Measurements from ENCODE around the gene IQSEC1. TPM values are rescaled to one million over a fixed set of nuclear protein-coding genes. Genes with fewer than 3 reads are reported as not detected.

The IQSEC1 gene
- total RNA-seq, 1 donor from 2014 or later, result 29.5 TPM

DNA sequence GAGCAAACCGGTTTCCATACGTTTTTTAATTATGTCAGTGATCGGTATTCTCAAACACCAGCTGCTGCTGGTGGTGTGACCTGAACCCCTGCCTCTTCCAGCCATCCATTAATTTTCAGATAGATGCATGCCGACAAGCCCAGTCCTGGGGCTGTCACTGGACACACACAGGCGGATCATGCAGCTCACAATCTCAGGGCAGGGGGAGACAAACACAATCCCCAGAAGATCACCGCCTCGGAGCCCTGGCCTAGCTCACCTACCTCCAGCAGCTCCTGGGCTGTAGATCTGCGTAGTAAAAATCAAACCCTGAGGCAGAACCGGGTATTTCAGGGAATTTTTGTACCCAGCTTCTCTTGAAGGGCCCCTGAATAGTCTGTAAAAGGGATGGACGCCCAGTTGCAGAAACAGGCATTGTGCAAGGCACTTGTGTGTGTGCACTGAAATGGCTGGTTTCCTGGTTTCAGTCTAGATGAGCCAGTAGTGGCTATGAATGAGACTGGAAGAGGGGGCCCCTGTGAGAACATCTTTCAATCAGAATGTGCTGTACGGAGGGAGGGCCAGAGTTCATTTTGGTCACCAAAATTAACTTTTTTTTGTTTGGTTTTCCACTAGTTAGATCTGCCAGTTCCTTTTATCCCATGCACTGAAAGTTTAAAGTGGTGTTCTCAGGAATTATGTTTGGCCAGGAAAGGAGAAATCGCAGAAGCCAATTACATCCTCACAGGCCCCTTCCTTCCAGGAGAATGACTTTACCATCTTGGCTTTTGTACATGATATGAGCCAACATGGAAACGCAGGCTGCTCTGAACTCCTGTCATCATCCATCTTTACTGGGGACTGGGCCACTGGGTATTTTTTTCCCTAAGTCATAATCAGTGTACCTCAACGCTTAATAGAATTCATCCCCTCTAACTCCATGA lies 176.9 kb downstream of the IQSEC1 start:
- H3K27me3 Mint-ChIP-seq (ENCODE audit: low read depth, unreplicated experiment), result no peaks in the 10 kb centered on the region
- H3K9ac ChIP-seq (ENCODE audit: low read length), result no peak overlapping the region
- FAIRE-seq (no peak), DNase-seq (ENCODE audit: low read depth) (no peak)
- no peak overlapping the region for H3K4me3 ChIP-seq (ENCODE audit: insufficient read depth, low read depth, low read length)
- no peak overlapping the region for H3K27ac ChIP-seq (ENCODE audit: low read depth, low read length)
- no peaks in the 10 kb centered on the region for H3K4me1 ChIP-seq (ENCODE audit: insufficient read depth, low read length)
- no peaks in the 10 kb centered on the region for H3K9me3 ChIP-seq (ENCODE audit: insufficient read depth, low read depth, low read length)
- H2AFZ ChIP-seq (ENCODE audit: low read depth, low read length), result no peak overlapping the region
- H3K27ac Mint-ChIP-seq (ENCODE audit: unreplicated experiment), result no peak overlapping the region
- no peaks in the 10 kb centered on the region for H3K79me2 ChIP-seq (ENCODE audit: insufficient read depth, low read length)
- no peak overlapping the region for H3K4me3 Mint-ChIP-seq (ENCODE audit: unreplicated experiment)
- peaks cover 9% of the 10 kb centered on the region for H3K36me3 Mint-ChIP-seq (ENCODE audit: low read depth, unreplicated experiment)
- H3K9me3 Mint-ChIP-seq (ENCODE audit: unreplicated experiment), result no peaks in the 10 kb centered on the region
- H3K27me3 ChIP-seq (ENCODE audit: insufficient read depth, low read length), result no peaks in the 10 kb centered on the region
- no peaks in the 10 kb centered on the region for H4K20me1 ChIP-seq (ENCODE audit: insufficient read depth, low read length)
- peaks cover 6% of the 10 kb centered on the region for H3K36me3 ChIP-seq (ENCODE audit: insufficient read depth, low read length)
- no peak for TF ChIP-seq EZH2 (IDR thresholded peaks at IDR 0.05; ENCODE audit: insufficient read depth, low read length)
- TF ChIP-seq, protein P1, sequence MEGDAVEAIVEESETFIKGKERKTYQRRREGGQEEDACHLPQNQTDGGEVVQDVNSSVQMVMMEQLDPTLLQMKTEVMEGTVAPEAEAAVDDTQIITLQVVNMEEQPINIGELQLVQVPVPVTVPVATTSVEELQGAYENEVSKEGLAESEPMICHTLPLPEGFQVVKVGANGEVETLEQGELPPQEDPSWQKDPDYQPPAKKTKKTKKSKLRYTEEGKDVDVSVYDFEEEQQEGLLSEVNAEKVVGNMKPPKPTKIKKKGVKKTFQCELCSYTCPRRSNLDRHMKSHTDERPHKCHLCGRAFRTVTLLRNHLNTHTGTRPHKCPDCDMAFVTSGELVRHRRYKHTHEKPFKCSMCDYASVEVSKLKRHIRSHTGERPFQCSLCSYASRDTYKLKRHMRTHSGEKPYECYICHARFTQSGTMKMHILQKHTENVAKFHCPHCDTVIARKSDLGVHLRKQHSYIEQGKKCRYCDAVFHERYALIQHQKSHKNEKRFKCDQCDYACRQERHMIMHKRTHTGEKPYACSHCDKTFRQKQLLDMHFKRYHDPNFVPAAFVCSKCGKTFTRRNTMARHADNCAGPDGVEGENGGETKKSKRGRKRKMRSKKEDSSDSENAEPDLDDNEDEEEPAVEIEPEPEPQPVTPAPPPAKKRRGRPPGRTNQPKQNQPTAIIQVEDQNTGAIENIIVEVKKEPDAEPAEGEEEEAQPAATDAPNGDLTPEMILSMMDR (IDR thresholded peaks at IDR 0.05; ENCODE audit: insufficient read depth, low read depth, low read length), result no peak
- peaks cover 15% of the 10 kb centered on the region for H3K4me1 Mint-ChIP-seq (ENCODE audit: low read depth, unreplicated experiment)
- no peak overlapping the region for H3K4me2 ChIP-seq (ENCODE audit: low read length)

DNA sequence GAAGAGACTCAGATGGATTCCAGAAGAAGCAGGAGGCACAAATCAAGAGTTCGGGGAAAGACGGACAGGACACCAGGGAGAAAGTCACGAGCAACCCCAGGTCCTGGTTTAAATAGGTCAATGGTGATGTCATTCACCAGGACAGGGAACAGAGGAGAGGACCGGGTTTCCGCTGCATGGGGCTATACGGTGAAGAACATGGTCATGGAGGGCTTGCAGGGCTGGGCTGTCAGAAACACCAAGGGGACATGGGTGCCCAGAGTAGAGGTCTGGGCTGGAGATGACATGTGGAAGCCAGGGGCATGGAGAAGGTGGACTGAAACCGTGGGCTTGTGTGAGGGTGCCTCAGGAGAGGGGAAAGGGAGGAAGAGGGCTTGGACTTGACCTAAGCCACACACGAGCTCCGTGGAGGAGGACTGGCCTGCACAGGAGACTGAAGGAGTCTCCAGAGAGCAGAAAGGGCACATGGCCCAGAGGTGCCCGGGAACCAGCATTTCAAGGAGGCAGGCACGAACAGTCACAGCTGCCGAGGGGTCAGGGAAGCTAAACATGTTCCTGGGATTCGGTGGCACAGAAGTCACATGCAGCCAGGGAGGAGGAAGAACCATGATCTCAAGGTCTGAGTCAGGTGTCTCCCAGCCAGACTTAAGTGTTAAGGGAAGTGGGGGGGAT lies 177.7 kb downstream of the IQSEC1 start:
- Histone ChIP-seq H2AFZ (ENCODE audit: low read depth, low read length) (no peak overlapping the region), H3K36me3 (ENCODE audit: insufficient read depth, low read length) (peaks cover 6% of the 10 kb centered on the region), H3K27me3 (ENCODE audit: insufficient read depth, low read length) (no peaks in the 10 kb centered on the region), H3K79me2 (ENCODE audit: insufficient read depth, low read length) (no peaks in the 10 kb centered on the region), H3K9me3 (ENCODE audit: insufficient read depth, low read depth, low read length) (no peaks in the 10 kb centered on the region), H3K4me1 (ENCODE audit: insufficient read depth, low read length) (no peaks in the 10 kb centered on the region), H3K4me2 (ENCODE audit: low read length) (no peak overlapping the region), H3K4me3 (ENCODE audit: insufficient read depth, low read depth, low read length) (no peak overlapping the region), H3K27ac (ENCODE audit: low read depth, low read length) (no peak overlapping the region), H3K9ac (ENCODE audit: low read length) (no peak overlapping the region), H4K20me1 (ENCODE audit: insufficient read depth, low read length) (no peaks in the 10 kb centered on the region)
- Mint-ChIP-seq H3K36me3 (ENCODE audit: low read depth, unreplicated experiment) (peaks cover 9% of the 10 kb centered on the region), H3K9me3 (ENCODE audit: unreplicated experiment) (no peaks in the 10 kb centered on the region), H3K27ac (ENCODE audit: unreplicated experiment) (no peak overlapping the region), H3K4me1 (ENCODE audit: low read depth, unreplicated experiment) (peaks cover 17% of the 10 kb centered on the region), H3K4me3 (ENCODE audit: unreplicated experiment) (peak overlapping the region; percentile 61), H3K27me3 (ENCODE audit: low read depth, unreplicated experiment) (peaks cover 7% of the 10 kb centered on the region)
- DNase-seq (ENCODE audit: low read depth) (no peak), FAIRE-seq (no peak)
- TF ChIP-seq, protein P1 (IDR thresholded peaks at IDR 0.05; ENCODE audit: insufficient read depth, low read depth, low read length), result no peak
- TF ChIP-seq EZH2 (IDR thresholded peaks at IDR 0.05; ENCODE audit: insufficient read depth, low read length), result no peak
